ENCODE results near the gene MYH9.
A peak's percentile ranks its signal among the peaks of the same experiment; 100 is the strongest.
"Not testable (repeated sequence)": the region's sequence is repeated elsewhere in the genome, so short reads cannot be mapped to it uniquely, and the experiment has no call there.

MYH9 gene

GRCh38 chr22:36387959-36388726, at the start of gene MYH9:
Gene MYH9, minus strand, starts transcription at chr22:36387967. Its CDS starts 38,731 bp downstream, at chr22:36349236.
- DNase-seq (ENCODE audit: insufficient read length, low spot score) (peak; percentile 71), FAIRE-seq (no peak)
- no peak for TF ChIP-seq CTCF (IDR thresholded peaks at IDR 0.05; ENCODE audit: insufficient read depth, missing control alignments)

- DNase-seq (ENCODE audit: insufficient read length, low spot score): no peak
- no peak for TF ChIP-seq CTCF (IDR thresholded peaks at IDR 0.05; ENCODE audit: insufficient read depth, missing control alignments)
- no peak for FAIRE-seq
Measured at GRCh38 chr22:36435516-36436415, 48.0 kb upstream of the MYH9 start.

- FAIRE-seq (no peak), DNase-seq (ENCODE audit: insufficient read length, low spot score) (no peak)
- no peak for TF ChIP-seq CTCF (IDR thresholded peaks at IDR 0.05; ENCODE audit: insufficient read depth, missing control alignments)
Measured at GRCh38 chr22:36433318-36434231, 45.8 kb upstream of the MYH9 start.

GRCh38 chr22:36432592-36433317, 45.0 kb upstream of the MYH9 start:
- no peak for FAIRE-seq
- no peak for DNase-seq (ENCODE audit: insufficient read length, low spot score)
- no peak for TF ChIP-seq CTCF (IDR thresholded peaks at IDR 0.05; ENCODE audit: insufficient read depth, missing control alignments)

- no peak for TF ChIP-seq CTCF (IDR thresholded peaks at IDR 0.05; ENCODE audit: insufficient read depth, missing control alignments)
Measured at GRCh38 chr22:36431977-36432376, 44.2 kb upstream of the MYH9 start.

GRCh38 chr22:36430863-36431262, 43.1 kb upstream of the MYH9 start:
- TF ChIP-seq CTCF (IDR thresholded peaks at IDR 0.05; ENCODE audit: insufficient read depth, missing control alignments): no peak
- no peak for DNase-seq (ENCODE audit: insufficient read length, low spot score)
- no peak for FAIRE-seq

More at GRCh38 chr22:36431977-36432376, 44.2 kb upstream of the MYH9 start:
- no peak for FAIRE-seq
- no peak for DNase-seq (ENCODE audit: insufficient read length, low spot score)

GRCh38 chr22:36427952-36428351, 40.2 kb upstream of the MYH9 start:
- not testable (repeated sequence) for DNase-seq (ENCODE audit: insufficient read length, low spot score); FAIRE-seq
